ENCODE measurements around the gene ASGR2.

Gene ASGR2

GRCh38 chr17:7078711-7079110 is 35.9 kb downstream of the ASGR2 start:
- no peak for DNase-seq
- intact Hi-C loops (cut with DNase I), result no loop called here

- intact Hi-C loops (cut with DNase I), result no loop called here
- no peak for DNase-seq
These were observed 36.6 kb downstream of the ASGR2 start for GRCh38 chr17:7077911-7078546.

- DNase-seq, result peak in 1 of 42 donors; percentile 12
These were observed 39.7 kb downstream of the ASGR2 start for GRCh38 chr17:7074931-7075330.

GRCh38 chr17:7072406-7072805 is 42.2 kb downstream of the ASGR2 start:
- DNase-seq, result no peak
- intact Hi-C loops (cut with DNase I), result no loop called here

More at GRCh38 chr17:7074931-7075330, 39.7 kb downstream of the ASGR2 start:
- intact Hi-C loops (cut with DNase I), result no loop called here

GRCh38 chr17:7070712-7071111 is 43.9 kb downstream of the ASGR2 start:
- intact Hi-C loops (cut with DNase I), result no loop called here
- DNase-seq, result no peak

- no peak for DNase-seq
- intact Hi-C loops (cut with DNase I), result no loop called here
These were observed 46.4 kb downstream of the ASGR2 start for GRCh38 chr17:7068268-7068667.

GRCh38 chr17:7067198-7067597 is 47.4 kb downstream of the ASGR2 start:
- no peak for DNase-seq
- intact Hi-C loops (cut with DNase I), result no loop called here

- intact Hi-C loops (cut with DNase I), result no loop called here
- peak in 1 of 42 donors; percentile 21 for DNase-seq
These were observed 50.4 kb downstream of the ASGR2 start for GRCh38 chr17:7064261-7064660.

GRCh38 chr17:7063518-7064094 is 51.0 kb downstream of the ASGR2 start:
- intact Hi-C loops (cut with DNase I), result no loop called here
- peak in 20 of 42 donors; percentile 6 to 66 (median 43) for DNase-seq

- intact Hi-C loops (cut with DNase I), result no loop called here
- peak in 34 of 42 donors; percentile 21 to 81 (median 48) for DNase-seq
These were observed 54.3 kb downstream of the ASGR2 start for GRCh38 chr17:7060165-7060891.

- intact Hi-C loops (cut with DNase I), result no loop called here
- peak in 3 of 42 donors; percentile 23 to 50 (median 41) for DNase-seq
These were observed 55.7 kb downstream of the ASGR2 start for GRCh38 chr17:7058831-7059447.

- intact Hi-C loops (cut with DNase I), result no loop called here
- DNase-seq, result no peak
These were observed 58.2 kb downstream of the ASGR2 start for GRCh38 chr17:7056386-7056785.

Data from head of caudate nucleus (tissue), 42 donors.